ENCODE measurements around the gene PLEKHF1. TPM values are rescaled to one million over a fixed set of nuclear protein-coding genes. Genes with fewer than 3 reads are reported as not detected.
A peak's percentile ranks its signal among the peaks of the same experiment; 100 is the strongest.

PLEKHF1 gene
- total and polyA plus RNA-seq, 2 of the 13 experiments (the other 11 are each of a cell fraction or from before 2014, with no cell fraction given): 2.9 to 3.8 TPM

DNA sequence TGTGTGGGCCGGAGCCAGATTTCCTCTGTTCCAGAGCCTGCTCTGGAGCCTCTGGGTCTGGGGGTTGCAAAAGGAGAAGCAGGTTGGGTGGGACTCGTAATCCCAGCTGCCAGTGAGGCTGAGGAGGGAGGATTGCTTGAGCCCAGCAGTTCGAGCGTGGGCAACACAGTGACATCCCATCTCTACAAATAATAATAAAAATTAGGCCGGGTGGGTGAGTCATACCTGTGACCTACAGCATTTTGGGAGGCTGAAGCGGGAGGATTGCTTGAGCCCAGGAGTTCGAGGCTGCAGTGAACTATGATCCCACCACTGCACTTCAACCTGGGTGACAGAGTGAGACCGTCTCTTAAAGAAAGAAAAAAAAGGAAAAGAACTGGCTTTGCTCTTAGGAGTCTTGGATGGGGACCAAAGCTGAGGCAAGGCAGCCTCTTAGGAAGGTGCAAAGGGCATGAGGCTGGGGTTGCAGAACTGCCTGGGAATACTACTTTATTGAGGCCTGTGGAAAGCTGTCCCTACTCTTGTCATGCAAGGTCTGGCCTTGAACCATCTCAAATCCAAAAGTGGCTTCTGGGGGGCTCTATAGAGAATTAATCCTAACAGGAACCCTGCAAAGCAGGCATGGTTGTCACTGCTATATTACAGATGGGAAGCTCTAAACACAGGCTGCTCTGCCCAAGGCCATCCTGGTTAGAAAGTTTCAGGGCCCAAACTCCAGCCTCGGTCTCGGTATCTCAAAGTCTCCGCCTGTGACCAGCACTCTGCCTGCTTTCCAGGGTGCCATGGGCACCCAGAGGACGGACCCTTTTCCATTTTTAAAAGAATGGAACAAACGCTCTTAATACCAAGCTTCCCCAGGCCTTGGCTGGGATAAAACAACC is 50.7 kb downstream of the PLEKHF1 start (continued):
- TF ChIP-seq SPEN (CRISPR knock-in tag; IDR thresholded peaks at IDR 0.05; ENCODE audit: low read depth) (no peak), HNF4A (CRISPR knock-in tag; IDR thresholded peaks at IDR 0.05) (peak; percentile 56), ZNF616 (CRISPR knock-in tag; IDR thresholded peaks at IDR 0.05; ENCODE audit: low read depth) (no peak), NCOR1 (IDR thresholded peaks at IDR 0.05; ENCODE audit: borderline replicate concordance, low read length) (0 out of 2 replicates have a peak, but pooled peaks have one; percentile 26), CREB1 (IDR thresholded peaks at IDR 0.05) (no peak), CREB1 (CRISPR knock-in tag; IDR thresholded peaks at IDR 0.05) (no peak), SOX13 (IDR thresholded peaks at IDR 0.05) (no peak), SOX13 (CRISPR knock-in tag; conservative IDR thresholded peaks at IDR 0.05 in 1 of 2, IDR thresholded peaks at IDR 0.05 in 1 of 2) (no peak), RAD51 (IDR thresholded peaks at IDR 0.05; ENCODE audit: borderline replicate concordance) (no peak), ESRRA (CRISPR knock-in tag; IDR thresholded peaks at IDR 0.05; ENCODE audit: low read depth) (peak; percentile 6; the same call in 1 of the 2 replicates), ZNF549 (CRISPR knock-in tag; IDR thresholded peaks at IDR 0.05) (no peak), ZC3H4 (CRISPR knock-in tag; IDR thresholded peaks at IDR 0.05; ENCODE audit: borderline replicate concordance) (no peak), EED (CRISPR knock-in tag; IDR thresholded peaks at IDR 0.05) (0 out of 2 replicates have a peak, but pooled peaks have one; percentile 31), ZNF605 (CRISPR knock-in tag; IDR thresholded peaks at IDR 0.05) (peak; percentile 51; the same call in 1 of the 2 replicates), ZNF430 (CRISPR knock-in tag; IDR thresholded peaks at IDR 0.05) (0 out of 2 replicates have a peak, but pooled peaks have one; percentile 21), ZNF776 (CRISPR knock-in tag; IDR thresholded peaks at IDR 0.05) (no peak), PPARG (CRISPR knock-in tag; conservative IDR thresholded peaks at IDR 0.05) (no peak)
- TF ChIP-seq, protein P1, sequence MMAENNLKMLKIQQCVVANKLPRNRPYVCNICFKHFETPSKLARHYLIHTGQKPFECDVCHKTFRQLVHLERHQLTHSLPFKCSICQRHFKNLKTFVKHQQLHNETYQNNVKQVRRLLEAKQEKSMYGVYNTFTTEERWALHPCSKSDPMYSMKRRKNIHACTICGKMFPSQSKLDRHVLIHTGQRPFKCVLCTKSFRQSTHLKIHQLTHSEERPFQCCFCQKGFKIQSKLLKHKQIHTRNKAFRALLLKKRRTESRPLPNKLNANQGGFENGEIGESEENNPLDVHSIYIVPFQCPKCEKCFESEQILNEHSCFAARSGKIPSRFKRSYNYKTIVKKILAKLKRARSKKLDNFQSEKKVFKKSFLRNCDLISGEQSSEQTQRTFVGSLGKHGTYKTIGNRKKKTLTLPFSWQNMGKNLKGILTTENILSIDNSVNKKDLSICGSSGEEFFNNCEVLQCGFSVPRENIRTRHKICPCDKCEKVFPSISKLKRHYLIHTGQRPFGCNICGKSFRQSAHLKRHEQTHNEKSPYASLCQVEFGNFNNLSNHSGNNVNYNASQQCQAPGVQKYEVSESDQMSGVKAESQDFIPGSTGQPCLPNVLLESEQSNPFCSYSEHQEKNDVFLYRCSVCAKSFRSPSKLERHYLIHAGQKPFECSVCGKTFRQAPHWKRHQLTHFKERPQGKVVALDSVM (CRISPR knock-in tag; IDR thresholded peaks at IDR 0.05): peak; percentile 95
- TF ChIP-seq, protein P2, sequence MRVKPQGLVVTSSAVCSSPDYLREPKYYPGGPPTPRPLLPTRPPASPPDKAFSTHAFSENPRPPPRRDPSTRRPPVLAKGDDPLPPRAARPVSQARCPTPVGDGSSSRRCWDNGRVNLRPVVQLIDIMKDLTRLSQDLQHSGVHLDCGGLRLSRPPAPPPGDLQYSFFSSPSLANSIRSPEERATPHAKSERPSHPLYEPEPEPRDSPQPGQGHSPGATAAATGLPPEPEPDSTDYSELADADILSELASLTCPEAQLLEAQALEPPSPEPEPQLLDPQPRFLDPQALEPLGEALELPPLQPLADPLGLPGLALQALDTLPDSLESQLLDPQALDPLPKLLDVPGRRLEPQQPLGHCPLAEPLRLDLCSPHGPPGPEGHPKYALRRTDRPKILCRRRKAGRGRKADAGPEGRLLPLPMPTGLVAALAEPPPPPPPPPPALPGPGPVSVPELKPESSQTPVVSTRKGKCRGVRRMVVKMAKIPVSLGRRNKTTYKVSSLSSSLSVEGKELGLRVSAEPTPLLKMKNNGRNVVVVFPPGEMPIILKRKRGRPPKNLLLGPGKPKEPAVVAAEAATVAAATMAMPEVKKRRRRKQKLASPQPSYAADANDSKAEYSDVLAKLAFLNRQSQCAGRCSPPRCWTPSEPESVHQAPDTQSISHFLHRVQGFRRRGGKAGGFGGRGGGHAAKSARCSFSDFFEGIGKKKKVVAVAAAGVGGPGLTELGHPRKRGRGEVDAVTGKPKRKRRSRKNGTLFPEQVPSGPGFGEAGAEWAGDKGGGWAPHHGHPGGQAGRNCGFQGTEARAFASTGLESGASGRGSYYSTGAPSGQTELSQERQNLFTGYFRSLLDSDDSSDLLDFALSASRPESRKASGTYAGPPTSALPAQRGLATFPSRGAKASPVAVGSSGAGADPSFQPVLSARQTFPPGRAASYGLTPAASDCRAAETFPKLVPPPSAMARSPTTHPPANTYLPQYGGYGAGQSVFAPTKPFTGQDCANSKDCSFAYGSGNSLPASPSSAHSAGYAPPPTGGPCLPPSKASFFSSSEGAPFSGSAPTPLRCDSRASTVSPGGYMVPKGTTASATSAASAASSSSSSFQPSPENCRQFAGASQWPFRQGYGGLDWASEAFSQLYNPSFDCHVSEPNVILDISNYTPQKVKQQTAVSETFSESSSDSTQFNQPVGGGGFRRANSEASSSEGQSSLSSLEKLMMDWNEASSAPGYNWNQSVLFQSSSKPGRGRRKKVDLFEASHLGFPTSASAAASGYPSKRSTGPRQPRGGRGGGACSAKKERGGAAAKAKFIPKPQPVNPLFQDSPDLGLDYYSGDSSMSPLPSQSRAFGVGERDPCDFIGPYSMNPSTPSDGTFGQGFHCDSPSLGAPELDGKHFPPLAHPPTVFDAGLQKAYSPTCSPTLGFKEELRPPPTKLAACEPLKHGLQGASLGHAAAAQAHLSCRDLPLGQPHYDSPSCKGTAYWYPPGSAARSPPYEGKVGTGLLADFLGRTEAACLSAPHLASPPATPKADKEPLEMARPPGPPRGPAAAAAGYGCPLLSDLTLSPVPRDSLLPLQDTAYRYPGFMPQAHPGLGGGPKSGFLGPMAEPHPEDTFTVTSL (CRISPR knock-in tag; IDR thresholded peaks at IDR 0.05; ENCODE audit: borderline replicate concordance): peak; percentile 14; the same call in 1 of the 2 replicates
- TF ChIP-seq, protein P3, sequence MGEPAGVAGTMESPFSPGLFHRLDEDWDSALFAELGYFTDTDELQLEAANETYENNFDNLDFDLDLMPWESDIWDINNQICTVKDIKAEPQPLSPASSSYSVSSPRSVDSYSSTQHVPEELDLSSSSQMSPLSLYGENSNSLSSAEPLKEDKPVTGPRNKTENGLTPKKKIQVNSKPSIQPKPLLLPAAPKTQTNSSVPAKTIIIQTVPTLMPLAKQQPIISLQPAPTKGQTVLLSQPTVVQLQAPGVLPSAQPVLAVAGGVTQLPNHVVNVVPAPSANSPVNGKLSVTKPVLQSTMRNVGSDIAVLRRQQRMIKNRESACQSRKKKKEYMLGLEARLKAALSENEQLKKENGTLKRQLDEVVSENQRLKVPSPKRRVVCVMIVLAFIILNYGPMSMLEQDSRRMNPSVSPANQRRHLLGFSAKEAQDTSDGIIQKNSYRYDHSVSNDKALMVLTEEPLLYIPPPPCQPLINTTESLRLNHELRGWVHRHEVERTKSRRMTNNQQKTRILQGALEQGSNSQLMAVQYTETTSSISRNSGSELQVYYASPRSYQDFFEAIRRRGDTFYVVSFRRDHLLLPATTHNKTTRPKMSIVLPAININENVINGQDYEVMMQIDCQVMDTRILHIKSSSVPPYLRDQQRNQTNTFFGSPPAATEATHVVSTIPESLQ (CRISPR knock-in tag; conservative IDR thresholded peaks at IDR 0.05): 0 out of 2 replicates have a peak, but pooled peaks have one; percentile 33
